PC-9 (cell line): ENCODE measurements around the gene SYNJ2. TPM values are rescaled to one million over a fixed set of nuclear protein-coding genes. Genes with fewer than 3 reads are reported as not detected.

Source experiments
- BruUV-seq: library from RNA; stranded (reverse); fragments of 400-500 nt; replicated peaks from 2 replicates; lab custom pipeline; 2021; lab: Mats Ljungman, UMichigan
- CTCF ChIA-PET: fragments of 300-600 bp; sonication (Branson Sonifier 250); formaldehyde crosslinking; loops from one replicate; lab custom pipeline; 2022; ENCODE audit warnings: antibody characterized with exemption; lab: Charles Lee
- POLR2A ChIA-PET: fragments of 300-600 bp; sonication (Branson Sonifier 250); formaldehyde crosslinking; loops from one replicate; lab custom pipeline; 2022; ENCODE audit warnings: antibody characterized with exemption; ENCODE audit not compliant: unreplicated experiment; lab: Charles Lee
- DNase-seq, 2 experiments: peaks; one replicate each; pipeline versions ENCODE4 v3.0.0 to v3.0.0-alpha.2; 2015 to 2022; ENCODE audit warnings: mixed read lengths in 1 of 2
- H2AFZ ChIP-seq: fragments of 200-600 bp; sonication (generic); 2 replicates; pipeline ENCODE4 v1.8.1; 2017; ENCODE audit warnings: antibody characterized with exemption
- H3F3A ChIP-seq: fragments of 200-600 bp; sonication (generic); 2 replicates; pipeline ENCODE4 v1.8.1; 2017; ENCODE audit warnings: antibody characterized with exemption, mild to moderate bottlenecking, low read depth; ENCODE audit not compliant: insufficient read depth
- H3K27ac ChIP-seq: fragments of 200-600 bp; sonication (generic); 2 replicates; pipeline ENCODE4 v1.6.1; 2016; ENCODE audit warnings: mixed run types
- H3K27me3 ChIP-seq: fragments of 200-600 bp; sonication (generic); 2 replicates; pipeline ENCODE4 v1.6.1; 2016; ENCODE audit warnings: low read depth, mixed run types; ENCODE audit not compliant: insufficient read depth
- H3K36me3 ChIP-seq: fragments of 200-600 bp; sonication (generic); 2 replicates; pipeline ENCODE4 v1.6.1; 2016; ENCODE audit warnings: low read depth, mixed run types
- H3K4me1 ChIP-seq: fragments of 200-600 bp; sonication (generic); replicated peaks from 2 replicates; pipeline ENCODE4 v1.6.1; 2016; ENCODE audit warnings: mixed run types; ENCODE audit not compliant: insufficient read depth
- H3K4me2 ChIP-seq: fragments of 200-600 bp; sonication (generic); 2 replicates; pipeline ENCODE4 v1.6.1; 2017; ENCODE audit warnings: mixed run types
- H3K4me3 ChIP-seq: fragments of 200-600 bp; sonication (generic); 2 replicates; pipeline ENCODE4 v1.6.1; 2016; ENCODE audit warnings: mixed run types
- H3K79me2 ChIP-seq: fragments of 200-600 bp; sonication (generic); 2 replicates; pipeline ENCODE4 v1.6.1; 2017; ENCODE audit warnings: low read depth, mixed run types
- H3K9me2 ChIP-seq: fragments of 200-600 bp; sonication (generic); 2 replicates; pipeline ENCODE4 v1.8.1; 2017; ENCODE audit warnings: mild to moderate bottlenecking; ENCODE audit not compliant: insufficient read depth
- H3K9me3 ChIP-seq: fragments of 200-600 bp; sonication (generic); 2 replicates; pipeline ENCODE4 v1.8.1; 2016; ENCODE audit warnings: low read depth; ENCODE audit not compliant: insufficient read depth
- H4K20me1 ChIP-seq: fragments of 200-600 bp; sonication (generic); 2 replicates; pipeline ENCODE4 v1.8.1; 2017; ENCODE audit not compliant: insufficient read depth
- CTCF ChIP-seq: fragments of 200-600 bp; sonication (generic); conservative IDR thresholded peaks from 2 replicates; pipeline ENCODE4 v1.6.1; 2017; ENCODE audit warnings: mixed run types, antibody characterized with exemption, mild to moderate bottlenecking, moderate library complexity
- EZH2 ChIP-seq: fragments of 200-600 bp; sonication (generic); IDR thresholded peaks from 2 replicates; pipeline ENCODE4 v1.8.0; 2017; ENCODE audit warnings: antibody characterized with exemption, low read depth
- intact Hi-C: fragments of 100-400 bp; cut with micrococcal nuclease; formaldehyde crosslinking; loops from one replicate; pipeline ENCODE4 v1.10.0; 2022; ENCODE audit not compliant: unreplicated experiment
- total RNA-seq: library from RNA; stranded (reverse); gene quantifications from 2 replicates; pipeline ENCODE4 v1.2.3, GENCODE V29; 2021

SYNJ2 gene
- total RNA-seq, 1 experiment from 2014 or later: 30.3 TPM

GRCh38 chr6:158069800-158070195 is 88.1 kb downstream of the SYNJ2 start:
- TF ChIP-seq EZH2 (no peak), CTCF (no peak)
- BruUV-seq: no TSS peak
- H3F3A ChIP-seq: peaks cover 40% of the 10 kb centered on the region
- no peaks in the 10 kb centered on the region for H3K9me3 ChIP-seq
- no peak overlapping the region for H3K4me3 ChIP-seq
- H3K79me2 ChIP-seq: no peaks in the 10 kb centered on the region
- ChIA-PET CTCF (interaction anchor here (0.6 to 0.7 kb wide), 2 partner anchors 383 to 754 kb away, joined by 3 to 7 read pairs; no protein-coding TSS in a partner anchor), POLR2A (interaction anchor here (0.7 to 0.8 kb wide), 2 partner anchors 13 to 641 kb away, joined by 5 to 8 read pairs; no protein-coding TSS in a partner anchor)
- intact Hi-C loops: loop anchor here (2.0 to 5.0 kb wide), 2 partner anchors 37 to 83 kb away; no protein-coding TSS in a partner anchor
- H4K20me1 ChIP-seq: no peaks in the 10 kb centered on the region
- H3K27me3 ChIP-seq: no peaks in the 10 kb centered on the region
- DNase-seq: no peak
- H3K9me2 ChIP-seq: no peaks in the 10 kb centered on the region
- peaks cover 49% of the 10 kb centered on the region for H3K4me1 ChIP-seq
- no peak overlapping the region for H2AFZ ChIP-seq
- H3K4me2 ChIP-seq: peak overlapping the region; percentile 55
- H3K36me3 ChIP-seq: peaks cover 27% of the 10 kb centered on the region
- H3K27ac ChIP-seq: peak overlapping the region; percentile 83

- Histone ChIP-seq H3K4me3 (no peak overlapping the region), H3K4me1 (peaks cover 49% of the 10 kb centered on the region), H3K9me2 (no peaks in the 10 kb centered on the region), H3K79me2 (no peaks in the 10 kb centered on the region), H3F3A (peaks cover 40% of the 10 kb centered on the region), H2AFZ (no peak overlapping the region), H3K36me3 (peaks cover 27% of the 10 kb centered on the region), H3K27me3 (no peaks in the 10 kb centered on the region), H3K27ac (no peak overlapping the region), H4K20me1 (no peaks in the 10 kb centered on the region), H3K9me3 (no peaks in the 10 kb centered on the region), H3K4me2 (no peak overlapping the region)
- no peak for TF ChIP-seq CTCF
- no peak for TF ChIP-seq EZH2
- BruUV-seq: no TSS peak
- DNase-seq: no peak
- ChIA-PET POLR2A (no interaction called here), CTCF (no interaction called here)
- intact Hi-C loops: no loop called here
These were observed 88.8 kb downstream of the SYNJ2 start for GRCh38 chr6:158070513-158070912.

GRCh38 chr6:158071121-158072082 is 89.7 kb downstream of the SYNJ2 start:
- H3K27me3 ChIP-seq: no peaks in the 10 kb centered on the region
- intact Hi-C loops: loop anchor here (1.0 kb wide), 1 partner anchor 90 kb away; the partner anchor contains the start of gene SYNJ2
- H3F3A ChIP-seq: peaks cover 32% of the 10 kb centered on the region
- POLR2A ChIA-PET: interaction anchor here (0.6 to 0.7 kb wide), 2 partner anchors 16 to 29 kb away, joined by 3 to 6 read pairs; no protein-coding TSS in a partner anchor
- H3K9me2 ChIP-seq: no peaks in the 10 kb centered on the region
- no peak overlapping the region for H3K27ac ChIP-seq
- no peak for DNase-seq
- H3K9me3 ChIP-seq: no peaks in the 10 kb centered on the region
- no peak overlapping the region for H3K4me2 ChIP-seq
- H2AFZ ChIP-seq: no peak overlapping the region
- H4K20me1 ChIP-seq: no peaks in the 10 kb centered on the region
- CTCF ChIA-PET: interaction anchor here (0.6 to 1.2 kb wide), 2 partner anchors 14 to 16 kb away, joined by 3 to 6 read pairs; no protein-coding TSS in a partner anchor
- peaks cover 20% of the 10 kb centered on the region for H3K36me3 ChIP-seq
- BruUV-seq: no TSS peak
- H3K4me1 ChIP-seq: peaks cover 44% of the 10 kb centered on the region
- H3K79me2 ChIP-seq: no peaks in the 10 kb centered on the region
- TF ChIP-seq CTCF (no peak), EZH2 (no peak)
- no peak overlapping the region for H3K4me3 ChIP-seq
